Endodermal cell (in vitro differentiated cells): ENCODE results near the gene INSYN1. TPM values are rescaled to one million over a fixed set of nuclear protein-coding genes. Genes with fewer than 3 reads are reported as not detected.
A peak's percentile ranks its signal among the peaks of the same experiment; 100 is the strongest.

Source experiments
- DNase-seq: peaks from one replicate; pipeline ENCODE4 v3.0.0-alpha.2; 2017
- H3K27ac ChIP-seq: 2 replicates; pipeline ENCODE4 v1.5.1; 2013; ENCODE audit warnings: mild to moderate bottlenecking, low read depth, low read length, moderate library complexity
- H3K27me3 ChIP-seq: 2 replicates; pipeline ENCODE4 v1.6.1; 2013; ENCODE audit warnings: mild to moderate bottlenecking, low read length, moderate library complexity; ENCODE audit not compliant: insufficient read depth, control insufficient read depth, poor library complexity, severe bottlenecking
- H3K36me3 ChIP-seq: 2 replicates; pipeline ENCODE4 v1.7.0; 2013; ENCODE audit warnings: mild to moderate bottlenecking, low read length, moderate library complexity; ENCODE audit not compliant: control insufficient read depth, insufficient read depth
- H3K4me1 ChIP-seq: one replicate; pipeline ENCODE4 v1.7.0; 2013; ENCODE audit warnings: low read length; ENCODE audit not compliant: control insufficient read depth, insufficient read depth
- H3K4me3 ChIP-seq: 2 replicates; pipeline ENCODE4 v1.5.1; 2013; ENCODE audit warnings: mild to moderate bottlenecking, low read length, moderate library complexity
- H3K9ac ChIP-seq: 2 replicates; pipeline ENCODE4 v1.6.1; 2013; ENCODE audit warnings: mild to moderate bottlenecking, low read length, moderate library complexity; ENCODE audit not compliant: poor library complexity, severe bottlenecking; ENCODE audit errors: extremely low read depth
- H3K9me3 ChIP-seq: 2 replicates; pipeline ENCODE4 v1.6.1; 2013; ENCODE audit warnings: mild to moderate bottlenecking, low read length, moderate library complexity; ENCODE audit not compliant: control insufficient read depth
- H3K27ac Mint-ChIP-seq: 2 replicates; pipeline ENCODE4 v1.8.0; 2020; ENCODE audit warnings: mixed read lengths
- H3K27me3 Mint-ChIP-seq: 2 replicates; pipeline ENCODE4 v1.8.0; 2021; ENCODE audit warnings: mild to moderate bottlenecking, mixed read lengths; ENCODE audit not compliant: insufficient read depth
- H3K36me3 Mint-ChIP-seq: 2 replicates; pipeline ENCODE4 v1.8.0; 2020; ENCODE audit warnings: low read depth, mixed read lengths
- H3K4me1 Mint-ChIP-seq: 2 replicates; pipeline ENCODE4 v1.8.0; 2020; ENCODE audit warnings: mixed read lengths
- H3K4me3 Mint-ChIP-seq: 2 replicates; pipeline ENCODE4 v1.8.0; 2020; ENCODE audit warnings: mild to moderate bottlenecking, moderate library complexity, mixed read lengths
- H3K9me3 Mint-ChIP-seq: 2 replicates; pipeline ENCODE4 v1.8.0; 2020; ENCODE audit warnings: mild to moderate bottlenecking, mixed read lengths
- WGBS, 2 experiments: methylation state at CpG; one replicate each; pipeline versions ENCODE4 v1.1.5 to v1.1.7; 2013; ENCODE audit warnings: missing lambda C conversion rate in 2 of 2, mixed read lengths in 1 of 2; ENCODE audit not compliant: insufficient coverage in 1 of 2, insufficient read length in 1 of 2; 5-methylcytosine and 5-hydroxymethylcytosine counted together
- total RNA-seq, 2 donors: library from RNA; stranded (reverse); fragmentation: NEBNext Ultra II Directional in 1 of 2; extraction: Animal tissue kit (Norgen Biotek cat#: 25700) in 1 of 2; gene quantifications; 2 replicates in 1 of 2; 3 replicates in 1 of 2; pipeline ENCODE4 v1.2.1, GENCODE V29; 2021
- TF ChIP-seq, protein P1 (sequence below): fragments of 200-600 bp; sonication (generic); conservative IDR thresholded peaks from 2 replicates; pipeline ENCODE4 v1.5.0; 2021; ENCODE audit warnings: antibody characterized with exemption, mild to moderate bottlenecking

INSYN1 gene
- total RNA-seq, 2 donors from 2014 or later, result 0.33 to 0.55 TPM

DNA sequence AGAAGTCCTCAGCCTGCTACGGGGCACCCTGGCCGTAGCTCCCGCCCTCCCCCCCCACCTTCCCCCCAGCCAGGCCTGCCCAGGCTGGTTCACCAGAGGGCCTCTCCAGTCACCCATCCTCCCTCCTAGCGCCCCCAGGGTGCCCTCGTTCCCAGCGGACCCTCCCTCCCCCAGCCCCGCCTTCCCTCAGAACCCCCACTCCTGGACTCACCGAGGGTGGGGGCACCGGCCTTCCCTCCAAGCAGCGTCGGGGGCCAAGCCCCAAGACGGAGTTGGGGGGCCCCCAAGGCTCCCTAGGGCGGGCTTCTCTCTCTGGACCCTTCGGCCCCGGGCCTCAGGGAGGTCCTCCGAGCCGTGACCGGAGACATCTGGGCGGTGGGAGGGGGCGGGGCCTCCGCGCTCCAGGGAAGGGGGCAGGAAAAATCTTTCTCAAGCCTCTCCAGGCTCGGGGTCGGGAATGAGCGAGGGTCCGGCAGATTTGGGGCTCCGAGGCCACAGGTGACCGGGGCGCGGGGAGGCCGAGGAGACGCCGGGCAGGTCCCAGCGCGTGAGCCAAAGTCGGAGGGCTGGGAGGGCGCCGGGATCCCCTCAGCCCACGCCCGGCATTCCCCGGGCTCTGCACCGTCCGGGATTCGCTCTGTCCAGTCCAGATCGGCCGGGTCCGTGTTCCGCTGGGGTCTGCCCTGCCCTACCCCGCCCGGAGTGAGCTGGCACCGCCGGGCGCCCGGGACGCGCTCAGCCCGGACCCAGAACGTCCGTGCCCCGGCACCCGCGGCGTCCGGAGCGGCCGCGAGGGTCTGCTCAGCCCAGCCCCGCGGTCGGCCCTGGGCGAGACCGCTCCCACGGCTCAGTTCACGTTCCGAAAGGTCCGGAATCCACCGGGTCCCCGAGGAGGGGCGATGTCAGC, 999 bp downstream of the INSYN1 start:
- H3K27me3 ChIP-seq, result peaks cover 83% of the 10 kb centered on the region
- no peaks in the 10 kb centered on the region for H3K36me3 ChIP-seq
- Mint-ChIP-seq H3K4me1 (peaks cover 22% of the 10 kb centered on the region), H3K9me3 (no peaks in the 10 kb centered on the region), H3K4me3 (peak overlapping the region; percentile 52), H3K27me3 (peaks cover 64% of the 10 kb centered on the region), H3K36me3 (no peaks in the 10 kb centered on the region), H3K27ac (no peak overlapping the region)
- no peak overlapping the region for H3K9ac ChIP-seq
- 0 to 1% methylated on average over 30 to 76 of the region's 79 CpGs for WGBS, 2 experiments
- peak; percentile 73 for DNase-seq
- H3K27ac ChIP-seq, result no peak overlapping the region
- no peaks in the 10 kb centered on the region for H3K9me3 ChIP-seq
- TF ChIP-seq, protein P1, sequence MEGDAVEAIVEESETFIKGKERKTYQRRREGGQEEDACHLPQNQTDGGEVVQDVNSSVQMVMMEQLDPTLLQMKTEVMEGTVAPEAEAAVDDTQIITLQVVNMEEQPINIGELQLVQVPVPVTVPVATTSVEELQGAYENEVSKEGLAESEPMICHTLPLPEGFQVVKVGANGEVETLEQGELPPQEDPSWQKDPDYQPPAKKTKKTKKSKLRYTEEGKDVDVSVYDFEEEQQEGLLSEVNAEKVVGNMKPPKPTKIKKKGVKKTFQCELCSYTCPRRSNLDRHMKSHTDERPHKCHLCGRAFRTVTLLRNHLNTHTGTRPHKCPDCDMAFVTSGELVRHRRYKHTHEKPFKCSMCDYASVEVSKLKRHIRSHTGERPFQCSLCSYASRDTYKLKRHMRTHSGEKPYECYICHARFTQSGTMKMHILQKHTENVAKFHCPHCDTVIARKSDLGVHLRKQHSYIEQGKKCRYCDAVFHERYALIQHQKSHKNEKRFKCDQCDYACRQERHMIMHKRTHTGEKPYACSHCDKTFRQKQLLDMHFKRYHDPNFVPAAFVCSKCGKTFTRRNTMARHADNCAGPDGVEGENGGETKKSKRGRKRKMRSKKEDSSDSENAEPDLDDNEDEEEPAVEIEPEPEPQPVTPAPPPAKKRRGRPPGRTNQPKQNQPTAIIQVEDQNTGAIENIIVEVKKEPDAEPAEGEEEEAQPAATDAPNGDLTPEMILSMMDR, result no peak
- H3K4me1 ChIP-seq, result peaks cover 6% of the 10 kb centered on the region
- peak overlapping the region; percentile 69 for H3K4me3 ChIP-seq

DNA sequence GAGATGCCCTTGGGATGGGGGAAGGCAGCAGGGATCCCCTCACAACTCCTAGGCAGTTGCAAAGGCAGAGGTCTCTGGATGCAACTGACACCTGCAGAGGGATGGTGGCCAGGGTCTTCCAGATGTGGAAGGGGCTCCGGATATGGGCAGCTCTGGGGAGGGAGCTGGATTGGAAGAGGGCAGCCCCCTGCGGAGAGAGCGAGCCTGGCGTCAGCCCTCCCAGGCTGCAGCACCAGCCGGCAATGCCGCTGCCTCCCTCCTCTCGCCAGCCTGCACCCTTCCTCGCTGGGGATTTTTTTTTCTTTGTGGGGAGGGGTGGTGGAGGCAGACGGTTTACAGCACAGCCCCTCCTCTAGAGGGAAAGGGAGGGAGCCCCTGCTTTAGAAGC, 1.6 kb downstream of the INSYN1 start:
- peak overlapping the region; percentile 52 for H3K4me3 Mint-ChIP-seq
- Histone ChIP-seq H3K36me3 (no peaks in the 10 kb centered on the region), H3K27me3 (peaks cover 86% of the 10 kb centered on the region), H3K9me3 (no peaks in the 10 kb centered on the region), H3K9ac (no peak overlapping the region), H3K4me3 (no peak overlapping the region), H3K4me1 (peaks cover 8% of the 10 kb centered on the region), H3K27ac (no peak overlapping the region)
- H3K9me3 Mint-ChIP-seq, result no peaks in the 10 kb centered on the region
- H3K27me3 Mint-ChIP-seq, result peaks cover 70% of the 10 kb centered on the region
- H3K4me1 Mint-ChIP-seq, result peaks cover 27% of the 10 kb centered on the region
- H3K27ac Mint-ChIP-seq, result no peak overlapping the region
- no peak for DNase-seq
- TF ChIP-seq, protein P1, result no peak
- WGBS, 2 experiments, result 15% methylated on average over 8 of the region's 9 CpGs; no CpG with 5 or more reads in 1 of the 2 experiments
- H3K36me3 Mint-ChIP-seq, result no peaks in the 10 kb centered on the region

DNA sequence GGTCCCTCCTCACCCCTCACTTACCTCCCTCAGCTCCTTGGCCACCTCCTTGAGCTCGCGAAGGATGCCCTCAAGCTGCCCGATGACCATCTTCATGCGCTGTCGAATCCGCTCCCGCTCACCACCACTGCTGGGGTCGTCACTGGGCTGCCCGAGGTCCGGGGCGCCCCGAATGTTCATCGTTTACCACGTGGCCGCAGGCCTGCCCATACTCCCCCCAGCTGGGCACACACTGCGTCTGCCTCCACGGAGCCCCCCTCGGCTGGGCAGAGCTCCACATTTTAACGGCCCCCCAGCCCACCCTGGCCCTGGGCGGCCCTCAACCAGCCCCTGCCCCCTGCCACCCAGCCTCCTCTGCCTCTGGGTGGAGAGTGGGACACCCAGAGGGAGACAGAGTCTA, 2.2 kb downstream of the INSYN1 start:
- peaks cover 8% of the 10 kb centered on the region for H3K4me1 ChIP-seq
- peaks cover 32% of the 10 kb centered on the region for H3K4me1 Mint-ChIP-seq
- H3K27me3 ChIP-seq, result peaks cover 87% of the 10 kb centered on the region
- no peak overlapping the region for H3K4me3 ChIP-seq
- H3K4me3 Mint-ChIP-seq, result peak overlapping the region; percentile 52
- H3K27ac Mint-ChIP-seq, result no peak overlapping the region
- peaks cover 76% of the 10 kb centered on the region for H3K27me3 Mint-ChIP-seq
- DNase-seq, result no peak
- 83 to 86% methylated on average over 10 to 20 of the region's 20 CpGs for WGBS, 2 experiments
- H3K36me3 ChIP-seq, result no peaks in the 10 kb centered on the region
- no peaks in the 10 kb centered on the region for H3K9me3 ChIP-seq
- no peaks in the 10 kb centered on the region for H3K9me3 Mint-ChIP-seq
- TF ChIP-seq, protein P1, result no peak
- H3K27ac ChIP-seq, result no peak overlapping the region
- H3K9ac ChIP-seq, result no peak overlapping the region
- H3K36me3 Mint-ChIP-seq, result no peaks in the 10 kb centered on the region
